Suprapubic skin (tissue), 4 donors: ENCODE data around the gene MYBPH. TPM values are rescaled to one million over a fixed set of nuclear protein-coding genes. Genes with fewer than 3 reads are reported as not detected.

Experiments used
- DNase-seq, 2 donors: peaks; one replicate each; pipeline ENCODE4 v3.0.0-alpha.2; 2019; ENCODE audit warnings: low spot score in 2 of 2
- H3K27ac ChIP-seq: fragments of 200-600 bp; sonication (generic); one replicate; pipeline ENCODE4 v1.5.1; 2019
- H3K27me3 ChIP-seq: fragments of 200-600 bp; sonication (generic); one replicate; pipeline ENCODE4 v1.5.1; 2019
- H3K36me3 ChIP-seq: fragments of 200-600 bp; sonication (generic); one replicate; pipeline ENCODE4 v1.5.1; 2019
- H3K4me1 ChIP-seq: fragments of 200-600 bp; sonication (generic); one replicate; pipeline ENCODE4 v1.5.1; 2019
- H3K4me3 ChIP-seq: fragments of 200-600 bp; sonication (generic); one replicate; pipeline ENCODE4 v1.5.1; 2019; ENCODE audit warnings: mild to moderate bottlenecking
- H3K9me3 ChIP-seq: fragments of 200-600 bp; sonication (generic); one replicate; pipeline ENCODE4 v1.5.1; 2019
- EP300 ChIP-seq: sonication (generic); formaldehyde crosslinking; IDR thresholded peaks from one replicate; pipeline ENCODE4 v1.6.1; 2017; ENCODE audit warnings: antibody characterized with exemption
- POLR2A ChIP-seq, 2 donors: fragments of 450-650 bp; IDR thresholded peaks; one replicate each; pipeline ENCODE4 v1.6.1; 2017; ENCODE audit warnings: antibody characterized with exemption in 2 of 2, mild to moderate bottlenecking in 2 of 2, moderate library complexity in 2 of 2
- POLR2AphosphoS5 ChIP-seq, 3 donors: sonication (generic); formaldehyde crosslinking; IDR thresholded peaks; one replicate each; pipeline ENCODE4 v1.6.1; 2017; ENCODE audit warnings: antibody characterized with exemption in 3 of 3
- WGBS: methylation state at CpG from one replicate; pipeline ENCODE4 v1.1.5; 2018; 5-methylcytosine and 5-hydroxymethylcytosine counted together
- total RNA-seq, 4 donors: library from RNA; depleted of rRNA; stranded (reverse); fragments of >200 nt; gene quantifications; one replicate each; pipeline ENCODE4 v1.1.0, GENCODE V29; 2016
- TF ChIP-seq, protein P1 (sequence below), 2 donors: fragments of 200-600 bp in 1 of 2; fragments of 450-650 bp in 1 of 2; sonication (generic) in 1 of 2; IDR thresholded peaks; one replicate each; pipeline ENCODE4 v1.5.1; 2016 to 2019; ENCODE audit warnings: antibody characterized with exemption in 2 of 2, mild to moderate bottlenecking in 1 of 2, moderate library complexity in 1 of 2

The MYBPH gene
- total RNA-seq, 4 donors from 2014 or later: 0.26 TPM; not detected in 3

DNA sequence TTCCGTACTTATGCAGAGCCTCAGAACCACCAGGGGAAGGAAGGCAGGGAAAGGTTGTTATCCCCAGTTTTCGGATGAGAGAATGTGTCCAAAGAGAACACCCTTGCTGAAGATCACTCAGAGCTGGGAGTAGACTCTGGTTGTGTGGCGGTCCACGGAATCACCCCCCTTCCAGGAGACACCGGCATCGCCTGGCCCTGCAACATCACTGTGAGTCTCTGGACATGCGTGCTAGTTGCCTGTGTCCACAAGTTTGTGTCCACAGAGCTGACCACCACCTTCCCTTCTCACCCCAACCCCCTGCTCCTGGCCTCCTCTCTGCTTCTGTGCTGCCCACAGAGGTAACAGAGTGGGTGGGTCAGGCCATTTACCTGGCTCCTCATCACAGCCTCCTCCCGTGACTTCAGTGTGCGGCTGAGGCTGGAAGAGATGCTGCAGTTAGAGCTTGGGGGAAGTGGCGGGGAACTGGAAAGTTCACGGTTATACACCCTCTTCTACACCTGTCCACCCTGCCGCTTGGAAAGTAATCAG, 7.3 kb downstream of the MYBPH start:
- TF ChIP-seq EP300: no peak
- WGBS: 90% methylated on average over 12 of the region's 12 CpGs
- no peaks in the 10 kb centered on the region for H3K4me1 ChIP-seq
- no peak for DNase-seq
- H3K4me3 ChIP-seq: no peak overlapping the region
- no peaks in the 10 kb centered on the region for H3K36me3 ChIP-seq
- H3K9me3 ChIP-seq: no peaks in the 10 kb centered on the region
- no peak overlapping the region for H3K27ac ChIP-seq
- H3K27me3 ChIP-seq: peaks cover 8% of the 10 kb centered on the region

DNA sequence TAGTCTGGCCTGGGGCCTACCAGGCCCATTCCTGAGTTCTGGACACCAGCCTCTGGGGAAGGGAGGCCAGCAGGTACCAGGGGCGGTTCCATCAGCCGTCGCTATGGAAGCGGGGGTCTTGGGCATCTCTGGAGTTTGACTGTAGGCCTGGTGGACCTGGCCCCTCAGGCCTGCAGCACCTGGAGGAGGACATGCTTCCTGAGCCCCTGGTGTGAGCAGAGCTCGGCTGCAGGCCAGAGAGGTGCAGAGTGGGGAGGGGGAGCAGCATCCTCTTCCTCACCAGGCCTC, 7.8 kb downstream of the MYBPH start:
- no peak for TF ChIP-seq POLR2AphosphoS5 (IDR thresholded peaks at IDR 0.05)
- TF ChIP-seq EP300: no peak
- TF ChIP-seq, protein P1, sequence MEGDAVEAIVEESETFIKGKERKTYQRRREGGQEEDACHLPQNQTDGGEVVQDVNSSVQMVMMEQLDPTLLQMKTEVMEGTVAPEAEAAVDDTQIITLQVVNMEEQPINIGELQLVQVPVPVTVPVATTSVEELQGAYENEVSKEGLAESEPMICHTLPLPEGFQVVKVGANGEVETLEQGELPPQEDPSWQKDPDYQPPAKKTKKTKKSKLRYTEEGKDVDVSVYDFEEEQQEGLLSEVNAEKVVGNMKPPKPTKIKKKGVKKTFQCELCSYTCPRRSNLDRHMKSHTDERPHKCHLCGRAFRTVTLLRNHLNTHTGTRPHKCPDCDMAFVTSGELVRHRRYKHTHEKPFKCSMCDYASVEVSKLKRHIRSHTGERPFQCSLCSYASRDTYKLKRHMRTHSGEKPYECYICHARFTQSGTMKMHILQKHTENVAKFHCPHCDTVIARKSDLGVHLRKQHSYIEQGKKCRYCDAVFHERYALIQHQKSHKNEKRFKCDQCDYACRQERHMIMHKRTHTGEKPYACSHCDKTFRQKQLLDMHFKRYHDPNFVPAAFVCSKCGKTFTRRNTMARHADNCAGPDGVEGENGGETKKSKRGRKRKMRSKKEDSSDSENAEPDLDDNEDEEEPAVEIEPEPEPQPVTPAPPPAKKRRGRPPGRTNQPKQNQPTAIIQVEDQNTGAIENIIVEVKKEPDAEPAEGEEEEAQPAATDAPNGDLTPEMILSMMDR (IDR thresholded peaks at IDR 0.05): no peak
- TF ChIP-seq POLR2A (IDR thresholded peaks at IDR 0.05): no peak
- WGBS: 85% methylated on average over 5 of the region's 5 CpGs
- Histone ChIP-seq H3K4me1 (no peaks in the 10 kb centered on the region), H3K36me3 (no peaks in the 10 kb centered on the region), H3K9me3 (no peaks in the 10 kb centered on the region), H3K4me3 (no peak overlapping the region), H3K27ac (no peak overlapping the region), H3K27me3 (peaks cover 8% of the 10 kb centered on the region)
- no peak for DNase-seq

DNA sequence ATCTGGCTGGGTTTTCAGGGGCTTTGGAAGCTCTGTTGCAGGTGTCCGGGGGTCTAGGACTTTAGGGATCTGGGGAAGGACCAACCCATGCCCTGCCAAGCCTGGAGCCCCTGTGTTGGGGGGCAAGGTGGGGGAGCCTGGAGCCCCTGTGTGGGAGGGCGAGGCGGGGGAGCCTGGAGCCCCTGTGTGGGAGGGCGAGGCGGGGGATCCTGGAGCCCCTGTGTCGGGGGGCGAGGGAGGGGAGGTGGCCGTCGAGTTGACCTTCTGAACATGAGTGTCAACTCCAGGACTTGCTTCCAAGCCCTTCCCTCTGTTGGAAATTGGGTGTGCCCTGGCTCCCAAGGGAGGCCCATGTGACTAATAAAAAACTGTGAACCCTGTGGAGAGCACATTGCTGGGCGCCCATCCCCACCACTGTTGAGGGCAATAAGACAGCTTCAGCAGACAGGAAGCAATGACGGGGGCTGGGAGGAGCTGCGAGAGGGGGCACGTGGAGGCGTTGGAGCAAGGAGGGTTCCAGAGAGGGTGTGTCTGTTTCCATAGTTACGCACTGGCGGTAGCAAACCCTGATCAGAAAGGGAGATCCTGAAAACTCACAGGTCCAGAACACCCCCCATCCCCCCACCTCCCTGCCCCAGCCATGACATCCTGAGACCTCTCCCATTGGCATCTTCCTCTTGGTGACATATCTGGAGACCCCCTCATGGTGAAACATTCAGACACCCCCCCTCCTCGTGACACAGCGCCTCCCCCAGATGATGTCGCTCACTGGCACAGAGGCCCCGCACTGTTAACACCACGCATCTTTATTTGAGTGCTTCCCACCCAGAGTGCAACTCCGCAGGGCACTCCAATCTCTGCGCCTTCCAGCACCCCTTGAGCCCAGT, 8.4 kb downstream of the MYBPH start:
- Histone ChIP-seq H3K4me1 (no peaks in the 10 kb centered on the region), H3K27ac (no peak overlapping the region), H3K36me3 (no peaks in the 10 kb centered on the region), H3K9me3 (no peaks in the 10 kb centered on the region), H3K4me3 (no peak overlapping the region), H3K27me3 (peaks cover 10% of the 10 kb centered on the region)
- TF ChIP-seq POLR2AphosphoS5 (IDR thresholded peaks at IDR 0.05) (no peak), POLR2A (IDR thresholded peaks at IDR 0.05) (no peak), EP300 (no peak)
- TF ChIP-seq, protein P1 (IDR thresholded peaks at IDR 0.05): no peak
- 75% methylated on average over 17 of the region's 23 CpGs for WGBS
- DNase-seq: no peak

DNA sequence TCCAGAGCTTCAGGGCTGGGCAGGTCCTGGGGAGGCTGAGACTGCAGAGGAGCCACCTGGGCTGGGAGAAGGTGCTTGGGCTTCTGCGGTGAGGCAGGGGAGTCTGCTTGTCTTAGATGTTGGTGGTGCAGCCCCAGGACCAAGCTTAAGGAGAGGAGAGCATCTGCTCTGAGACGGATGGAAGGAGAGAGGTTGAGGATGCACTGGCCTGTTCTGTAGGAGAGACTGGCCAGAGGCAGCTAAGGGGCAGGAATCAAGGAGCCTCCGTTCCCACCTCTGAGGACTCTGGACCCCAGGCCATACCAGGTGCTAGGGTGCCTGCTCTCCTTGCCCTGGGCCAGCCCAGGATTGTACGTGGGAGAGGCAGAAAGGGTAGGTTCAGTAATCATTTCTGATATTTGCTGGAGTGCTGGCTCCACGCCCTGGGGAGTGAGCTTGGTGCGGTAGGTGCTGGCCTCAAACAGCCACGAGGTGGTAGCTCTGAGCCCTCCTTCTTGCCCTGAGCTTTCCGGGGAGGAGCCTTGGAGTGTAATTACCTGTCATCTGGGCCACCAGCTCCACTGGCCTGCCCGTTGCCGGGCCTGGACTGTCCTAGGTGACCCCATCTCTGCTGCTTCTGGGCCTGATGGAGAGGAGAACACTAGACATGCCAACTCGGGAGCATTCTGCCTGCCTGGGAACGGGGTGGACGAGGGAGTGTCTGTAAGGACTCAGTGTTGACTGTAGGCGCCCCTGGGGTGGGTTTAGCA, 9.3 kb downstream of the MYBPH start:
- no peak for DNase-seq
- WGBS: 56% methylated on average over 3 of the region's 14 CpGs
- Histone ChIP-seq H3K36me3 (no peaks in the 10 kb centered on the region), H3K4me1 (no peaks in the 10 kb centered on the region), H3K27me3 (peaks cover 16% of the 10 kb centered on the region), H3K27ac (no peak overlapping the region), H3K9me3 (no peaks in the 10 kb centered on the region), H3K4me3 (no peak overlapping the region)
- TF ChIP-seq EP300 (no peak), POLR2A (IDR thresholded peaks at IDR 0.05) (no peak), POLR2AphosphoS5 (IDR thresholded peaks at IDR 0.05) (no peak)
- TF ChIP-seq, protein P1 (IDR thresholded peaks at IDR 0.05): peak in 1 of 2 donors; percentile 16

DNA sequence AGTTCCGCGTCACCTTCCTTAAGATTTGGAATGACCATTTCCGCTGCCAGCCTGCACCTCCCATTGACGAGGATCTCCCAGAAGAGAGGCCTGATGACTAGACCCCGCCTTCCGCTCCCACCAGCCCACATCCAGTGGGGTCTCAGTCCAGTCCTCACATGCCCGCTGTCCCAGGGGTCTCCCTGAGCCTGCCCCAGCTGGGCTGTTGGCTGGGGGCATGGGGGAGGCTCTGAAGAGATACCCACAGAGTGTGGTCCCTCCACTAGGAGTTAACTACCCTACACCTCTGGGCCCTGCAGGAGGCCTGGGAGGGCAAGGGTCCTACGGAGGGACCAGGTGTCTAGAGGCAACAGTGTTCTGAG, 9.8 kb downstream of the MYBPH start:
- H3K27ac ChIP-seq: no peak overlapping the region
- 96% methylated on average over 7 of the region's 8 CpGs for WGBS
- H3K4me3 ChIP-seq: no peak overlapping the region
- peaks cover 16% of the 10 kb centered on the region for H3K27me3 ChIP-seq
- no peaks in the 10 kb centered on the region for H3K4me1 ChIP-seq
- no peaks in the 10 kb centered on the region for H3K9me3 ChIP-seq
- no peak for DNase-seq
- H3K36me3 ChIP-seq: no peaks in the 10 kb centered on the region
- TF ChIP-seq POLR2A (IDR thresholded peaks at IDR 0.05): no peak
- no peak for TF ChIP-seq EP300
- TF ChIP-seq, protein P1 (IDR thresholded peaks at IDR 0.05): no peak
